Stomach smooth muscle (tissue), 2 donors: ENCODE measurements around the gene ATF2.

Experiments
- H3K27ac ChIP-seq: one replicate; pipeline ENCODE4 v1.7.0; 2013; ENCODE audit warnings: mild to moderate bottlenecking, low read length, inconsistent platforms
- H3K27me3 ChIP-seq, 2 donors: one replicate each; pipeline ENCODE4 v1.7.0; 2013; ENCODE audit warnings: low read length in 2 of 2; ENCODE audit not compliant: insufficient read depth in 2 of 2, control insufficient read depth in 1 of 2
- H3K36me3 ChIP-seq, 2 donors: one replicate each; pipeline ENCODE4 v1.7.0; 2013; ENCODE audit warnings: low read length in 2 of 2; ENCODE audit not compliant: control insufficient read depth in 2 of 2, insufficient read depth in 2 of 2
- H3K4me1 ChIP-seq: one replicate; pipeline ENCODE4 v1.7.0; 2013; ENCODE audit warnings: low read length; ENCODE audit not compliant: control insufficient read depth, insufficient read depth
- H3K4me3 ChIP-seq, 2 donors: one replicate each; pipeline ENCODE4 v1.7.0; 2013; ENCODE audit warnings: low read length in 2 of 2
- H3K9ac ChIP-seq, 2 donors: one replicate each; pipeline ENCODE4 v1.7.0; 2013; ENCODE audit warnings: low read length in 2 of 2, mild to moderate bottlenecking in 1 of 2
- H3K9me3 ChIP-seq, 2 donors: one replicate each; pipeline ENCODE4 v1.7.0; 2013; ENCODE audit warnings: low read length in 2 of 2; ENCODE audit not compliant: control insufficient read depth in 2 of 2
- donor health status: healthy.
- donor health status: Pancreatic carcinoma.

ATF2 gene

DNA sequence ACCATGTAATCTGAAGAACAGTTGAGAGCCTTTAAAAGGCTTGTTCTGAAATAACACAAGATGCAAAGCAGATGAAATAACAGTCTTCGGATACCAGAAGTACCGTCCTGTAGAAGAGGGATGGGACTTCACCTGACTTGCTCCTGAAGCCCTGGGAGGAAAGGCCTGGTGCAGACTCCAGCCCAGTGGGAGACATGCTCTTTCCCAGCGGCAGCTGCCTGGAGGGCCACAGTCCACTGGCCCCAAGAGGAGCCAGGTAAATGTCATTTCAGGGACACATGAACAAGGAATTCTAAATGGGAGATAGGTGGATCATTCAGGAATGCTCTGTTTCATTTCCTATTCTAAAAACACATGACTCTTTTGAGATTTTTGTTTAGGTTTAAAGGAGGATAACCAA is 140.2 kb downstream of the ATF2 start:
- Histone ChIP-seq H3K9ac (no peak overlapping the region), H3K4me1 (no peaks in the 10 kb centered on the region), H3K4me3 (no peak overlapping the region), H3K27me3 (no peaks in the 10 kb centered on the region), H3K36me3 (no peaks in the 10 kb centered on the region), H3K27ac (no peak overlapping the region), H3K9me3 (no peaks in the 10 kb centered on the region)

DNA sequence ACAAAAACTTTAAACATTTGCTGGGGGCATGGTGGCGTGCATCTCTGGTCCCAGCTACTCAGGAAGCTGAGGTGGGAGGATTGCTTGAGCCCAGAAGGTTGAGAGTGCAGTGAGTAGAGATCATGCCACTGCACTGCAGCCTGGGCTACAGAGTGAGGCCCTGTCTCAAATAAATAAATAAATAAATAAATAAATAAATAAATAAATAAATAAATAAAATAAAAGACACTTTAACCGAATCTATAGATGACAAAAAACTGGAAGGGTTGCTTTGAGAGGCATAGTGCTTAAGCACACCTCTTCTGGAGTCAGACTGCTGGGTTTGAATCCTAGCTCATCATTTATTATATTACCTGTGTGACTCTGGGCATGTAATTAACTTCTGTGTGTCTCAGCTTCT is 141.6 kb downstream of the ATF2 start:
- Histone ChIP-seq H3K27ac (no peak overlapping the region), H3K4me3 (no peak overlapping the region), H3K27me3 (no peaks in the 10 kb centered on the region), H3K36me3 (no peaks in the 10 kb centered on the region), H3K4me1 (no peaks in the 10 kb centered on the region), H3K9ac (no peak overlapping the region), H3K9me3 (no peaks in the 10 kb centered on the region)

DNA sequence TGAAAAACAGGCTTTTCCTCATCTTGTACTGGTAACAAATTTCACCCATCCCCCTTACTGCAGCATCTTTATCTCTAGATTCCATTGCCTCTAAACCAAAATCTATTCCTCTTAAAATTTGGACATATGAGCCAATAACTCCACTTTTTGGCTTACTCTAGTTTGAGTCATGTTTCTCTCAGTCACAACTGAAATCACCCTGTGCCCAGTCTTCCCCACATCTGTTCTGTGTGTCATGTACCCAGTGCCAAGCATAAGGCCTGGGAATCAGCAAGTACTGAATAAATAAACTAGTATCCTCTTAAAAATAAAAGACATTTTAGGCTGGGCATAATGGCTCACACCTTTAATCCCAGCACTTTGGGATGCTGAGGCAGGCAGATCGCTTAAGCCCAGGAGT is 142.1 kb downstream of the ATF2 start:
- no peaks in the 10 kb centered on the region for H3K4me1 ChIP-seq
- H3K27ac ChIP-seq, result no peak overlapping the region
- no peaks in the 10 kb centered on the region for H3K9me3 ChIP-seq
- no peak overlapping the region for H3K4me3 ChIP-seq
- H3K9ac ChIP-seq, result no peak overlapping the region
- H3K36me3 ChIP-seq, result no peaks in the 10 kb centered on the region
- H3K27me3 ChIP-seq, result no peaks in the 10 kb centered on the region

DNA sequence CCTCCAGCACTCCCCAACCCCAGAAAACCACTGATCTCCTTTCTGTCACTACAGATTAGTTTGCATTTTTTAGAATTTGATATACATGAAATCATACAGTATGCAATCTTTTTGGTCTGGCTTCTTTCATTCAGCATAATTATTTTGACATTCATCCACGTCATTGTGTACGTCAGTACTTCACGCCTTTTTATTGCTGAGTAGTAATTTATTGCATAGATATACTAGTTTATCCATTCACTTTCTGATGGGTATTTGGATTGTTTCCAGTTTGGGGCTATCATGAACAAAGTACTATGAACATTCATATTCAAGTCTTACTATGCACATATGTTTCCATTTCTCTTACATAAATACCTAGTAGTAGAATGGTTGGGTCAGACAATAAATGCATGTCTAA is 142.8 kb downstream of the ATF2 start:
- H3K4me3 ChIP-seq, result no peak overlapping the region
- no peak overlapping the region for H3K27ac ChIP-seq
- H3K9me3 ChIP-seq, result no peaks in the 10 kb centered on the region

DNA sequence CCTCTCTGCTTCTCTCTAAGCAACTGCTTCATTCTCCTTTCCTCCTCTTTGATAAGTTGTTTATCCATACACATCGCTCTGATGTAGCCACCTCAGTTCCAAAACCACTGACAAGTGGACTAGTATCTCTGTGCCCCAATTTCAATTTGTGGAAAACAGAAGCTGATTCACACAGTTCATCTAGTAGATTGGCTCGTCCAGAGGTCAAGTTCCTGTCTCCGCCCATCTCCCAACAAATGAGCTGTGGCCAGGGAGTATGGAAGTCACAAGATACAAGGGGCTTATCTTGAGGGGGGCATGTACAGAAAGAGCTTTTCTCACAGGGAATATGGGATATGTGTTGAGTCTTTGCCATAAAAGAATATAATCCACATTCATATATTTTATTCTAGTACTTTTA is 145.1 kb downstream of the ATF2 start:
- no peaks in the 10 kb centered on the region for H3K9me3 ChIP-seq
- no peak overlapping the region for H3K9ac ChIP-seq
- H3K4me1 ChIP-seq, result no peaks in the 10 kb centered on the region

More for the DNA sequence above, 142.8 kb downstream of the ATF2 start:
- Histone ChIP-seq H3K36me3 (no peaks in the 10 kb centered on the region), H3K27me3 (no peaks in the 10 kb centered on the region), H3K4me1 (no peaks in the 10 kb centered on the region), H3K9ac (no peak overlapping the region)

More for the DNA sequence above, 145.1 kb downstream of the ATF2 start:
- Histone ChIP-seq H3K4me3 (no peak overlapping the region), H3K27ac (no peak overlapping the region), H3K36me3 (no peaks in the 10 kb centered on the region), H3K27me3 (no peaks in the 10 kb centered on the region)
